ENCODE measurements around the gene RPL27.

GRCh38 chr17:43010667-43011308, 12.6 kb downstream of the RPL27 start:
- TF ChIP-seq CTCF (IDR thresholded peaks at IDR 0.05; ENCODE audit: low read depth, low read length) (no peak), POLR2A (IDR thresholded peaks at IDR 0.05; ENCODE audit: extremely low read depth, insufficient read length) (no peak), MYC (IDR thresholded peaks at IDR 0.05; ENCODE audit: low read depth, low read length) (no peak)
